NCI-H2107 treated with DMSO at 0.1 percent for 48 hours (cell line): ENCODE measurements around the gene SDK1.

Experiments
- DNase-seq: peaks from one replicate; lab custom pipeline; 2025; ENCODE audit not compliant: unreplicated experiment; lab: John Stamatoyannopoulos, UW

SDK1 gene

GRCh38 chr7:4164556-4164955 lies 863.5 kb downstream of the SDK1 start:
- no peak for DNase-seq

DNA sequence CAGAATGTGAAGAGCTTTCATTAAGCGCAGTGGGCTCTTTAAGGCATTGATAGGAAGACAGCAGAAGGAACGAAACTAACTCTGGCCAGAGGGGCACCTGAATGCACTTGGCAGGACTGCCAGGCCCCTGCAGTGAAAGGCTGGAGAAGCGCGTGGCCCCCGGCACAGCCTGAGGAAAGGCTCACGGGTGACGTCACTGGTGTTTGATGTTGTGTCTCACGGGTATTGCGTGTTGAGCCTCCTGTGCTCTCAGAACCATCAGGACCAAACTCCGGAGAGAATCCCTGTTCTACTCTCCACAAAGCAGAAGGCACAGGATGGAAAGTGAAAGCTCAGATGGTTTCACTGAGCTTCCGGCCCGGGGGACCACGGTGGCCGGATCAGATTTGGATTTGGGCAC lies 865.3 kb downstream of the SDK1 start:
- DNase-seq = no peak

DNA sequence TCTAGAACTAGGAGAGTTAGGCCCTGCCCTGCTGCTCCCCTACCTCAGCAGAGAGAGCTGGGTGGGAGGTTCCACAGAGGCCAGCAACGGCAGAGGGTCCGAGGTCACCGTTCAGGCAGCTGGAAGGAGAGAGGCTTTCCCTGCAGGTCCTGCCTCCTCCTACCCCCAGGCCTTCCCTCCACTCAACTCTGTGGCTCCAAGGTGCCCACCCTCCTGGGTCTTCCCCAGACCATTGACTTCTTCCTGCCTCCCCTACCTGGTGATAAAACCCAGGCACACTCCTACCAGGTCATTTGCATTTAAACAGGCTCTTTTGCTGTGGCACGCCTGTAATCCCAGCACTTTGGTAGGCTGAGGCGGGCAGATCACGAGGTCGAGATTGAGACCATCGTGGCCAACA lies 865.8 kb downstream of the SDK1 start:
- DNase-seq = no peak

DNA sequence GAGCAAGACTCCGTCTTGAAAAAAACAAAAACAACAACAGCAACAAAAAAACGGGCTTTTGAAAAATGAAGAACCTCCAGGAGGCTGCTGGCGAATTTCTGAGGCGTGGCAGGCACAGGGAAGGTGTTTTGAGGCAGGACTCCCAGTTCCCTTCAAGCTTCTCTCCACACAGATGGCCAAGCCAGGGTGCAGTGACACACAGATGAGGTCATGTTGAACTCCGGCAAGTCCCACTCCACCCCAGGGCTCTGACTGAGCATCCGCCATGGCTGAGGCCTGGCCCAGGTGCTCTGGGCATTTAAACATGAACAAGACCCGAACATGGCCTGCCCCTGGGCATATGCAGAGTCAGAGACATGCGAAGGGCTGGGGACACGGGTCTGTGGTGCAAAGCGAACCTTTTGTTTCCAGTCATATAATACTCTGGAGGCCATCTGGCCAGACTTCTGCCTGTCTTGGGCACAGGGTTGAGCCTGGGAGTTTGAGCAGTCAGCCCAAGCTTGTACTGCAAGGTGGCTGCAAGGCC lies 866.4 kb downstream of the SDK1 start:
- DNase-seq = no peak

GRCh38 chr7:4168041-4168440 lies 867.0 kb downstream of the SDK1 start:
- no peak for DNase-seq

- no peak for DNase-seq
Observed at GRCh38 chr7:4168541-4168940, 867.5 kb downstream of the SDK1 start.

DNA sequence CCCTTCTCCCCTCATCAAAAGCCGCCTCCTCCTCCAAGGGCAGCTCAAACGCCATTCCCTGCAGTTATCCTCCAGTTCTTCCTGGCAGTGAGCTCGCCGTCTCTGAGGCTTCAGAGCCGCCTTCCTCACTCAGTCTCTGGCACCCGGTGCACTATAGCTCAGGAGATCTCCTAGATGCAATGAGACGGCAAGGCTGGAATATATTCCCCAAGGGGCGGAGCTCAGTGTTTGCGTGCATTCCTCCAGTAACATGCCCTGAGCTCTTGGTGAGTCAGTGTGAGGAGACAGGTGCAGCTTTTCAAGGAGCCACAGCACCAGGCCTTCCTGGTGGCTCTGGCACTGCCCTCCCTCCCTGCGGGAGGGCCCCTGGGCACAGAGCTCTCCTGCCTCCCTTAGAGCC lies 868.4 kb downstream of the SDK1 start:
- no peak for DNase-seq

DNA sequence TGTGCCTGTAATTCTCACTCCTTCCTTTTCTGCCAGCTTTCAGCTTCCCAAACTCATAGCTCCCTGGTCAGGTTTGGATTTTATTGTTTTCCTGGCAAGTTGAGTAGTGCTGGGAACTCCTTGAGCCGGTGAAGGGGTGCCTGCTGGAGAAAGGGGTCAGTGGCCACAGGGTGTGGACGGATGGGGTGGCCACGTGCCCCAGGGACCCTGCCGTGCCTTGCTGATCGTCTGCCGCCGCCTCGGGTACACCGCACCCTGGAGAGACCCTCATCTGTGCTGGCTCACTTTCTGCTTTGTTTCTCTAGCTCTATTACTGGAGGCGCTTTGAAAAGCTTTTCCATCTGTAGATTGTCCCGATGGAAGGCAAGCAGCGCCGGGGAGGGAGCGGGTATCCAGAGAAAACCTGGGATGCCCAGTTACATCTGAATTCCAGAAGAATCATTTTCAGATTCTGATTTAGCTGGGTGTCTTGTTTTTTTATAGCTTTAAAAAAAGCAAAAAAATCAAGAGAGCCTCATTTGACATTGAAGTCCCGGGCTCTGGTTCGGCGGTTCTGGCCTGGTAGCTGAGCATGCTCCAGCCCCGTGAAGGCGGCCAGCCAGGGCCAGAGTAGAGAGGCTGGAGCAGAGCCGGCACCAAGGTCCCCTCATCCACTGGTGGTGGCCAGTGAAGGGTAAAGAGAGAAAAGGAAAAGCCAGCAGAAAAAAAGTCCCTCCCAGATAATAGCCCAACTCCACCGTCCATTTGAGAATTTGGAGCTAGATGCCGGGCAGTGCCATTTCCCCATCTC lies 870.1 kb downstream of the SDK1 start:
- no peak for DNase-seq

DNA sequence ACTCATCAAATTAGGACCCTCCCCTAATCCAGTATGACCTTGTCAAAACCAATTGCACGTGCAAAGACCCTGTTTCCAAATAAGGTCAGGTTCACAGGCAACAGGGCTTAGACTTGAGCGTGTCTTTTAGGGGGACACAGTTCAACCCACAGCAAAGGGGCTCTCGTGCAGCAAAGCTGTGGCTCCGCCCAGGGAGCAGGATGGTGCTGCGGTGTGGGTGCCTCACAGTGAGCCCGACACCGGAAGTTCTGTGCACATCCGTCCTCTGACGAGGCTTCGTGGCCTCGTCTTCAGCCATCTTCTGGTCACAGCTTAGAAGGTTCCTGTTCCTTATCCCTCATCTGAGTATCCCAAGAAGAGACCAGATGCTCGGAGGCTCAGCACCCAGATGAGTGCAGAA lies 871.8 kb downstream of the SDK1 start:
- no peak for DNase-seq

- no peak for DNase-seq
Observed at GRCh38 chr7:4173615-4174014, 872.6 kb downstream of the SDK1 start.

DNA sequence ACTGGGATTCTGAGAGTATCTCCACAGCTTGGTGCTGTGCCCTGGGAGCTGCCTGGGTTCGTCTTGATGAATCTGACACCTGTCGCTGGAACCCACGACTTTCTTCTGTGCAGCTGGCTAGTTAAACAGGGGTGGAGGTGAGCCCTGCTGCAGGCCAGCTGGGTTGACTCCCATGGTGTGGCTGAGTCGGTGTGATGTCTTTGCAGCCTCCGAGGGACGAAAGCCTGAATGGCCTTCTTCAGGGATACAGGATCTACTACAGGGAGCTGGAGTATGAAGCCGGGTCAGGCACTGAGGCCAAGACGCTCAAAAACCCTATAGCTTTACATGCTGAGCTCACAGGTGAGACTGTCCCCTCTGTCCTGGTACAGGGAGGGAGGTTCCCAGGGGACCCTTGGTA lies 873.0 kb downstream of the SDK1 start:
- DNase-seq = no peak

DNA sequence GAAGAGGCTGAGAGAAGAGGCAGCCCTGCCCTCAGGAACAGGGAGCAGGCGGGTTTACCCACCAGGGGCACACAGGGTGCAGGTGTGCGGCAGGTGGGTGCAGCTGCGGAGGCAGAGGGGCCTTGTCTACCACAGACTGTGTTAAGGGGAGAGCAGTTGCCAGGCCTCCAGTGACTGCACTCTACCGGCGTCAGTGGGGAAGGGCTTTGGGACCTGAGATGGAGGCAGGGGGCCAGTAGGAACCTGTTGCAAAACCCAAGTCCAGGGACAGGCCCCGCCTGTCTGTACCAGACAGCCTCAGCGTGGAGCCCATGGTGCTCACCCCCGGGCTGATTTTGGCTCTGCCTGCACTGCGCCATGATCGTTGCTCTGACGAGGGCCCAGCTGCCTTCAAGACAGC lies 873.4 kb downstream of the SDK1 start:
- DNase-seq = no peak

GRCh38 chr7:4174884-4175283 lies 873.8 kb downstream of the SDK1 start:
- no peak for DNase-seq

DNA sequence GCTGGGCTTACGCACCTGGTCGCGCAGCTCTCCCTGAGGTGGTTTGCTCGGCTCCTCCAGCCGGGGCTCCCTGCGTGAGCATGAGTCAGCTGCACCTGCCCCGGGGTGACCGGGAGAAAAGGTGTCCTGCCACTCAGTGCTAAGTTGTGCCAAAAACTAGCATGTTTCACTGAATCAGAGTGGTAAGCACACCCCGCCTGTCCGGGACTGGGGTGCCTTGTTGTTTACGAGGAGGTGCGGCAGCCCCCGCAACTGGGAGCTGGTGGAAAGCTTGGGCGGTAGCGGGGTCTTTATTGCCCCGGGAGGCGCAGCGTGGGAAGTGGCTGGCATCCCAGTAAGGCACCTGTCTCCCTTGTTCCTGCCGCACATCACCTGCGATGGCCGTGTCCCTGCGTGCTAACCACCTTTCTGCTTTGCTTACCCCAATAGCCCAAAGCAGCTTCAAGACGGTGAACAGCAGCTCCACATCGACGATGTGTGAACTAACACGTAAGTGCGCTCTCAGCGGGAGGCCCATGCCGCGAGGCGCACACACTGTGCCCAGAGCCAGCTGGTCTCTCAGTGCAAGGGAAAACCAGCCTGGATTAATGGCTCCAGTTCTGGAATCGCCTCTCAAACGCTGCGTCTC lies 874.4 kb downstream of the SDK1 start:
- no peak for DNase-seq

GRCh38 chr7:4177001-4177400 lies 875.9 kb downstream of the SDK1 start:
- DNase-seq = no peak

DNA sequence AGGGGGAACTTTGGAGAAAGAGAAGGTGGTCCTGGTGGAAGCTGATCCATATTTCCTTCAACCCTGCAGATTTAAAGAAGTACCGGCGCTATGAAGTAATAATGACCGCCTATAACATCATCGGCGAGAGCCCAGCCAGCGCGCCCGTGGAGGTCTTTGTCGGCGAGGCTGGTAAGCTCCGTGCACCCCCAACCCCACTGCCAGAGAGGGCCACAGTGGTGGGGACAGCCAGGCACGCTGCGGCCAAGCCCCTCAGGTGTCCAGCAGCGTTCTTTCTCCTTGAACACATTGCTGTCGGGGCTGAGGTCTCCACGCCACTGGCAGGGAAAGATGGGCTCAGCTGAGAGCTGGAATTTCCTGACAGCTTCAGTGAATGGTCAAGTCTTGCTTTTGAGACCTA lies 877.4 kb downstream of the SDK1 start:
- no peak for DNase-seq

DNA sequence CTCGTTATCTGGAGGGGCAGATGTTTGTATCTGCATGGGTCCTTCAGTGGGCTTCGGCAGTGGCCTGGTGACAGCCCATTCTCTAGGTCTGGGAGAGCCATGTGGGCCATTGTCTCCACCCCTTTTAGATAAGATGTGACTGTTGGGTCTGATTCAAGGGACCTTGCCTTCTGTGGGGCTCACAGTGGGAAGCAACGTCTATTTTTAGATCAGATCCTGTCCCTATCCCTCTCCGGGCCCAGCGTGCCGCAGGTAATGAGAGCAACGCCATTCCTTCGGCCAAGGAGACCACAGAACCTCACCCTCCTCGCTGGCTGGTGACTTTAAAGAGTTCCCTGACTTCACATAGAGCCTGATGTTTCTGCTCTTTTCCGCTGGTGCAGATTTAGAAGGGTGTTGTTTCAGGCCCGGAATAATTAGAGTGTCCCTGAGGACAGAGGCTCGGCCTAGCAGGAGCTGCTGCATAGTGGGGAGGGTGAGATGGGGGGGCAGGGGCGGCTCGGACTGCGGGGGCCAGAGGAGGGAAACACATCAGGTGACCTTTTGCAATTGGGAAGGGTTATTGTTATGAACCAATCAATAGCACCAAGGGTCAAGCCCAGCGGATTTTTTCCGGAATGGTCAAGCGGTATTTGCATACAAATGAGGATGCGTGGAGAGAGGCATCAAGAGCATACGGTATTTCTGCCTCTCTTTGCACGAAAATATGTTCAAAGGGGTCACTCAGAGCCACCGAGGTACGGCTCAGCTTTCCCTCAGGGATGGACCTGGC lies 878.0 kb downstream of the SDK1 start:
- no peak for DNase-seq

DNA sequence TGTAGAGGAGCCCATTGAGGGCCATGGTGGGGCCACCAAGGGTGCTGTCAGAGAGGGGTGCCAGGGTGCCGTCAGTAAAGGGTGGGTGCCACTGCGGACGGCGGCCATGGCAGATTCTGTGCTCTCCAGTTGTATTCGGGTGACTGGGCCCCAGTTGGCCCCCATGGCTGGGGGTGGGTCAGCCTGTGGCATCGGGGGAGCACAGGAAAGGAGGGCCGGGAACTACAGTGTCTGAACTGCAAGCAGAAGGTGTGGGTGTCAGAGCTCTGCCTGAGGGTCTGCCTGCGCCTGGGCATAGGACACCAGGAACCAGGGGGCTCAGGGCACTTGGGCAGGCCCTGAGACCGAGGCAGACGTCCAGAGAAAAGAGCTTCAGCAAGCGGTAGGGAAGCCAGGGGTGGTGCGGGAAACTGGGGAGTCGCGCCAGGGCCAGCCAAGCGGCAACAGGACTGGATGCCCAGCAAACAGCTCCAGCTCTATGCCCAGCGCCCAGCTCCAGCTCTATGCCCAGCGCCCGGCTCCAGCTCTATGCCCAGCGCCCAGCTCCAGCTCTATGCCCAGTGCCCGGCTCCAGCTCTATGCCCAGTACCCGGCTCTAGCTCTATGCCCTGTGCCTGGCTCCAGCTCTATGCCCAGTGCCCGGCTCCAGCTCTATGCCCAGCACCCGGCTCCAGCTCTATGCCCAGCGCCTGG lies 878.8 kb downstream of the SDK1 start:
- DNase-seq = no peak

DNA sequence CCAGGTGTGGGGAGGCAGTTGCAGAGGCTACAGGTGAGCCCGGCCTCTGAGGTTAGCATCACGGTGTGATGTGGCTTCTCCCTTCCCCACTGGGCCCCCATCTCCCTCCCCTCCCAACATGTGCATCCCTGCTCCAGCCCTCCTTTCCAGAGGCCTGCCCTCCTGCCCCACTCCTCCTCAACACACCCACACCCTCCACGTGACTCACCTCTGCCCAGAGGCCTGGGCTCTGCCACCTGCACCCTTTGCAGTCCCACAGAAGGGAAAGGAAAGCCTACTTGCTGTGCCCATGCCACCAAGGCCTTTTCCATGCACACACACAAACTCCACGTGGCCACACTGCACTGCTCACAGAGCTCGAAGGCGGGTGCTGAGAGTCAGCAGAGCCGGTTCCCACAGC lies 880.4 kb downstream of the SDK1 start:
- DNase-seq = no peak

- no peak for DNase-seq
Observed at GRCh38 chr7:4182605-4183300, 881.7 kb downstream of the SDK1 start.

- DNase-seq = no peak
Observed at GRCh38 chr7:4184653-4185052, 883.6 kb downstream of the SDK1 start.
